HG02938 (cell line): ENCODE results near the gene PRPF40B.

Source experiments
- ATAC-seq: cut with Tn5 transposase; IDR thresholded peaks from one replicate; pipeline ENCODE4 v1.9.1; 2021; ENCODE audit warnings: mild to moderate bottlenecking, moderate library complexity; ENCODE audit not compliant: unreplicated experiment

The PRPF40B gene

GRCh38 chr12:49655595-49656236 lies 32.4 kb downstream of the PRPF40B start:
- ATAC-seq: no peak

- ATAC-seq: no peak
Measured at GRCh38 chr12:49658276-49658675, 34.9 kb downstream of the PRPF40B start.

DNA sequence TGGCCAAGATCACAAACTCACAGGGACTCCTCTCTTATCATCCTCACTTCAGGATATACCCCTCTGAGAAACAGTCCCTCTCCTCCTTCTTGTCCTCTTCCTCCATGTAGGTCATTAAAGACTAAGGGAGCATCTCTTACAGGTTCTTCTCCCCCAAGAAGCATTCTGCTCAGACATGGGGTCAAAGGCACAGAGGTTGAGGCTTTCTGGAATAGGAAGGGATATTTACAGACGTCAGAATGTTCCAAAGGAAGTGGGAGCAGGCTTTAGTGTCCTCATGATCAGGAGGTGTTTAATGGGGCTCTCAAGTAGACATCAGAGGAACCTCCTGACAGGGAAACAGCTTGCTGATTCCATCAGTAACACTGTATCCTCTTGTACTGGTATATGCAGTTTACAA lies 36.4 kb downstream of the PRPF40B start:
- ATAC-seq: no peak

DNA sequence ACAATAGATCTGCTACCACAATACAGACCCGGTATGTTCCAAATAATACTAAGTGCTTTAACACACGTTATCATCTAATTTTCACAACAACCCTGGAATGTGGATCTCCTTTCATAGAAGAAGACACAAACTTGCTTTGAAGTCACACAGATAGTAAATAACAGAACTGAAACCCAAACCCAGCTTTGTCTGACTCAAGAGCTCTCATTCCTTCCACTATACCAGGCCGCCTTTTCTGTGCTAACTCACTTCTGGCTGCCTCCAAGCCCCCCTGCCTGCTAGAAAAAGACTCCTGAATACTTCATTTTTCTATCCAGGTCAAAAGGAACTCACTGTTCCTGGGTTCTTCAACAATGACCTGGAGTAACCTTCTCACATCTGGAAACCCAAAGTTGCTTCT lies 37.8 kb downstream of the PRPF40B start:
- ATAC-seq: no peak

DNA sequence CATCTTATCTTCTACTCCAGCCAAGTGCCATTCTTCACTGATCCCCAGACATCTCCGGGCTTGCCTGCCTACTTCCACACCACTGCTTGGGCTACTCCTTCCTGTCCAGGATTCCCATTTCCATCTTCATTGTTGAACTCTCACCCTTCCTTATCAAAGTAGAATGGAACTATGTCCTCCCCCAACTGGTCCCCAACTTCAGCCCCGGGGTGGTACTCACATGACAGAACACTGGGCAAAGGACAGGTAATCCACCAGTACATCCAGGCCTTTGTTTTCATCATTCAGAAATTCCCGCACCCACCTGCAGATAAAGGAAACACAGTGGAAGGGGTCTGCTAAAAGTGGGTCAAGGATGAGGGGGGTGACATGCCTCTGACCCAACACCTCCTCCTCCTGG lies 38.4 kb downstream of the PRPF40B start:
- ATAC-seq: no peak

GRCh38 chr12:49662998-49663843 lies 39.9 kb downstream of the PRPF40B start:
- ATAC-seq: no peak

DNA sequence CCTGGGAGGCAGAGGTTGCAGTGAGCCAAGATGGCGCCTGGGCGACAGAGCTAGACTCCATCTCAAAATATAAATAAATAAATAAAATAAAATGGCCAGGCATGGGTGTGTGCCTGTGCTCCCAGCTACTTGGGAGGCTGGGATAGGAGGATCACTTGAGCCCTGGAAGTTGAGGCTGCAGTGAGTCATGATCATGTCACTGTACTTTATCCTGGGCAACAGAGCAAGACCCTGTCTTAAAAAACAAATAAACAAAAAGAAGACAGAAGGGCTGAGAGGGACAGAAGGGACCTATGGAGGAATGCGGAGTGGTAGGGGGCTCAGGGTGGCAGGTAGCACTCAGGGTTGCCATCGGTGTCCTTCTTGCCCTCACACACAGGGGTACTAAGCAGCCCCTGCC lies 40.8 kb downstream of the PRPF40B start:
- no peak for ATAC-seq

DNA sequence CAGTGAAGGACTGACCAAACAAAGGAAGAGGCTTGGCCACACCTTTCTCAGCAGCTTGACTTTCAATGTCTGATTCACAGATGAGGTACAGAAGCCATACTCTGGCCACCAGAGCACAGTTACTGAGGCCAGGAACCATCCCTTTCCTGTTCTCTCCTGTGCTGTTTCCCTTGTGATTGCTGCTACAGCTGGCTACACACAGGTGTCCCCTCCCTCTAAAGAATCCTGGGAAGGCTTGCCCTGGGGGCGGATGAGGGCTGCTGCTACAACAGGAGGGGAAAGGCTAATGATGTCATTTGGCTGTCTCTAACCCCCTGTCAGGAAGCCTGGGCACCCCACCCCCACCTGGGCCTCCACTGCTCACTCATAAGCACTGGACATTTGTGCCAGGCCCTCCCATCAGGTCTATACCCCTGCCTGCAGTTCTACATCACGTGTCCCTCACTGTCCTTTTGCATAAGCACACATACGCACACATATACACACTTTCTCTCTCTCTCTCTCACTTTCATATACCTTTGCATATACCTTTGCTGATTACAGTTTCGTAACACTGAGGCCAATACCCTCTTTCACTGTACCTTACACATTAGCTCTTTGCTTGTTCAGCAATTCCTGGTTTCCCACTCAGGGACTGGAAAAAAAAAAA lies 41.4 kb downstream of the PRPF40B start:
- peak; percentile 68 for ATAC-seq

GRCh38 chr12:49665384-49665783 lies 42.0 kb downstream of the PRPF40B start:
- ATAC-seq: no peak

DNA sequence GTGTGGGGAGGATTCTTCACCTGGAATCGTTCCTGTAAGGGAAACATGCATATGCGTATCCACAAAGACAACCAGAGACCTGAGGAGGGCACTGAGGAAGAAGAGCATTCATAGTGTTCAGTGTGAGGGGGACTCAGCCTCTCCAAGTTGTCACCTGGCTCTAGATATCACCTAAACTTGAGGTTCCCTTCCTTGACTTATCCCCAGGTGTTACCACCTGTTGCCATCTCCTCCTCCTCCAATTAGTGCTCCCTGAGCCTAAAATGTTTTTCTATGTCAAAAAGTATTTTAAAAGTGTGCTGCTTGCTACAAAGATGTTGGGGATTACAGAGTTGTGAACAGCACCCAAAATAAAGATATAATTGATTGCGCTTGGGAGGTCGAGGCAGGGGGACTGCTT lies 42.8 kb downstream of the PRPF40B start:
- no peak for ATAC-seq

DNA sequence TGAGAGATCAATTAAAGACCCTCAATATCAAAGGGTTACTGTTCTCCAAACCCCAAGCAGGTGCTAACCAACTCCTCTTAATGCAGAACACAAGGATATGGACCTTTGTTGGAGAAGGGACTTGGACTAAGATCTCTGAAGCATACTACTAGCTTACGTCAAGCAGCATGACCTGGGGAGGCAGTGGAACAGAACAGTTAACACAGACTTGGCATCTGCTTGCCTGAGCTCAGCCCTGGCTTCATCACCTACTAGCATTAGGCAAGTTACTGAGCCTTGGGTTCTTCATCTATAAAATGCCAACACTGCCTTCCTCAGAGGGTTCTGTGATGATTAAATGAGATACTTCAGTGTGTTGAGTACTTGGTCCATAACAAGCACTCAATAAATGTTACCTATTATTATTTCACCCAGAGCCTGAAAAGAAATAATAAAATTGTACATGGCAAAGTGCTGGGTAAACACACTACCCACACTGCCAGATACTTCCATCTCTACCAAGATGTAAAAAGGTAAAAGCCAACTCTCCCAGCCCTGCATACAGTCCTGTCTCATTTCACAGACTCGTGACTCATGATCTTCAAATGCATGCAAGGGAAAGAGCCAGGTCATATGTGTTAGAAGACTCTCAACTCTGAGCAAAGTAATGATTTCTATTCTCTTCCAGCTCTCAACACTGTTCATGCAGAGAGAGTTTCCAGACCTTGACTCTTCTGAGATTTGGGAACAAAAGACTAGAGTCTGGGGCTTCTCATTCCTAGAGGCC lies 44.1 kb downstream of the PRPF40B start:
- no peak for ATAC-seq

- no peak for ATAC-seq
Measured at GRCh38 chr12:49669796-49670195, 46.4 kb downstream of the PRPF40B start.

- no peak for ATAC-seq
Measured at GRCh38 chr12:49671031-49671765, 47.8 kb downstream of the PRPF40B start.

DNA sequence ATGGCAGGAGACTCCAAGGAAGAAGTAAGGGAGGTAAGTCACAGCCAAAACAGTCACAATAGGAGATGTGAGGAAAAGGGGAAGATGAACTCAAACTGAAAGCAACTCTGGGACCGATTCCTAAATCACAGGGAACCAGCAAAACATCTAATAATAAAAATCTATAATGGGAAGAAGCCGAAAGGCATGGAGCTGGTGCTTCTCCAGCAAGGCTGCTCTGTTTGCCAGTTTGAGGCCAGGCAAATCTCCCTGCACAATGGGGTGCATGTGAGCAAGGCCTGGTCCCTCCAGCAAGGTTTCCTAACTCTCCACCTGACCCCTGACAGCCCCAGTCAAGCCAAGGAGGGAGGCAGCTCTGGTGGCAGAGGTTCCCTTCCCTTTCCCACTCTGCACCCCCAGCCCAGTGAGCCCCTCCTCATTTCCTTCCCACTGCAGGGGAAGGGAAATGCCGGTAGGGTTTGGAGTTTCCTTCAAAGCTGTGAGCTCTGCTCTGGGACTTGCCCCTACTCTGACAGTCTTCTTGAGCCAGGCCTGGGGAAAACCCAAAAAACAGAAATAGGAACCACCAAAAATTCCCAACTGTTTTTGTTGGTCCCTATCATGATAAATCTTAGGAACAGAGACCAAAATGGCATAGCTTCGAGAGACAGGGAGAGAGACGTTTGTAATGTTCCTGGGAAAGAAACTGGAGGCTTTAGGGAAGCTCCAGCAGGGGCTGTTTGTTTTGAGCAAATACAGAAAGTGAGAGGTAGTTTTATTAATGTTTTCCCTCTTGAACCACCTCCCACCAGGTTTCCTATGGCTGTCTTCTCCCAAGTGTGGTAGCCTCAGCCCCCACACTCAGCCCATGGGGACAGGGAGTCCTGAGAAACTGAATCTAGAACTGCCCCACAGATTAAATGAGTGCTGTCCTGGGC lies 49.2 kb downstream of the PRPF40B start:
- no peak for ATAC-seq

DNA sequence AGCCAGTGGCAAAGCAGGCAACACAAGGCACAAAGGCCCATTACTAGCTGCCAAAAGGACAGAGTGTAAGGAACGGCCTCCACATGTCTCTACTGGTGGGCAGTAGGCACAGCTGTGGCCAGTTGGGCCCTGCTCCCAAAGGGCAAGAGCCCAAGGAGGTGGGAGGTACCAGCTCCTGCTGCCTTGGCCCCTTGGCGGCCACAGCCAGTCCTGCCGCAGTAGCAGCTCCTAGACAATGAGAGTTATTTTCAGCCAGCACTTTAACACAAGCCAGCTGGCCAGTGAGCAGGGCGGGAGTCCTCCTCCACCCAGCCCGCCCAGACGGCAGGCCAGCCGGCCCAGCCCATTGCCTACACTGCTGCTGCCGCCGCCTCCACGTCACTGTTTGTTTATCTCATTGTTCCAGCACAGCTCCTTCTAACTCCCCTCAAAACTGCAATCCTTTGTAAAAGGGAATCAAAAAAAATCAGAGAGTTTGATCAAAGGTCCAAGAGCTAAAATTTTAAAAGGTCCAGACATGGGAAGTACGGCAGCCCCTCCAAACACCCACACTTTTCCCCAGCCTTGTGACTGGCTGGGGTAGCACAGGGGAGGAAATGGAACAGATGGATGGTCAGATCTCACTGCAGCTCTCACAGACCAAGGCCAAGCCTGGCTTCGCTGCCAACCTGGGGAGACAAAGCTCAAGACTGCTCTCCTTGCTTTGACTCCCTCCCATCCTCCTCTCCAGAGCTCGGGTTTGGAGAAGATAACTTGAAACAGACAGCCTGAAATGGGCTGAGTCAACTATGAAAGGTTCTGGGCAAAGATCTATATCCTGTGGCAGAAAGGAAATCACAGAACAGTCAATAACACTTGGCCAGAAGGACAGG lies 50.3 kb downstream of the PRPF40B start:
- ATAC-seq: no peak

DNA sequence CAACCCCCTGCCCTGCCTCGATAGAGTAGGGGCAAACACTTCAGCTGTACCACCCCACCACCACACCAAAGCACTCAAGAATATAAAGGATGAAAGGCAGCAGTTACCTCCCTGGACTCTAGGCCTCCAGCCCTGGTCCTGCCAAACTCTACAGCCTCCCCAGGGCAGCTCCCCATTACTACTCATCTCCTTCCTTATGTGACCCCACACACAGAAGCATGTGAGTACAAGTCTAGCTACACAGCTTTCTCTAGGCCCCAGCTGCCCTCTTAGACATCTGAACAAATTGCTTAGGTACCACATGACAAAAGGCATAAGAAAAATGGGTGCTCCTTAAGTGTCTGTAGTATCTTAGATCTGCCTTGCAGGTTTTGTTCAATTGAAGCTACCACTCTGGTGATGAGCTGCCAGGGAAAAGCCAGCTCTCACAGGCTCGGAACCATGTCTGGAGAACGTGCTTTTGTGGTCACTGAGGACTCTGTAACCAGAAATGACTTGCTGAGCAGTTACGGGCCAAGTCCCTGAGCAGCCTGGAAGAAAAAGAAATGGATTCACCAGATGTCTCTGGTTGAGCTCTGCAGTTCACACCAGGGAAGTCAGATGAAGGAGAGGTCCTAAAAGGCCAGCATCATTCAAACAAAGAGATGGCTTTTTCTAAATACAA lies 51.1 kb downstream of the PRPF40B start:
- ATAC-seq: no peak

GRCh38 chr12:49675137-49675536 lies 51.8 kb downstream of the PRPF40B start:
- ATAC-seq: no peak

- ATAC-seq: no peak
Measured at GRCh38 chr12:49678711-49679110, 55.4 kb downstream of the PRPF40B start.
